ENCODE data around the gene GRID2. TPM values are rescaled to one million over a fixed set of nuclear protein-coding genes. Genes with fewer than 3 reads are reported as not detected.

GRID2 gene
- polyA plus RNA-seq, 1 donor (not counting 4 experiments of a cell fraction or from before 2014, with no cell fraction given), result not detected

GRCh38 chr4:92535599-92535998, 231.8 kb downstream of the GRID2 start:
- TF ChIP-seq, protein P1, sequence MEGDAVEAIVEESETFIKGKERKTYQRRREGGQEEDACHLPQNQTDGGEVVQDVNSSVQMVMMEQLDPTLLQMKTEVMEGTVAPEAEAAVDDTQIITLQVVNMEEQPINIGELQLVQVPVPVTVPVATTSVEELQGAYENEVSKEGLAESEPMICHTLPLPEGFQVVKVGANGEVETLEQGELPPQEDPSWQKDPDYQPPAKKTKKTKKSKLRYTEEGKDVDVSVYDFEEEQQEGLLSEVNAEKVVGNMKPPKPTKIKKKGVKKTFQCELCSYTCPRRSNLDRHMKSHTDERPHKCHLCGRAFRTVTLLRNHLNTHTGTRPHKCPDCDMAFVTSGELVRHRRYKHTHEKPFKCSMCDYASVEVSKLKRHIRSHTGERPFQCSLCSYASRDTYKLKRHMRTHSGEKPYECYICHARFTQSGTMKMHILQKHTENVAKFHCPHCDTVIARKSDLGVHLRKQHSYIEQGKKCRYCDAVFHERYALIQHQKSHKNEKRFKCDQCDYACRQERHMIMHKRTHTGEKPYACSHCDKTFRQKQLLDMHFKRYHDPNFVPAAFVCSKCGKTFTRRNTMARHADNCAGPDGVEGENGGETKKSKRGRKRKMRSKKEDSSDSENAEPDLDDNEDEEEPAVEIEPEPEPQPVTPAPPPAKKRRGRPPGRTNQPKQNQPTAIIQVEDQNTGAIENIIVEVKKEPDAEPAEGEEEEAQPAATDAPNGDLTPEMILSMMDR (optimal IDR thresholded peaks at IDR 0.05 in 1 of 3, IDR thresholded peaks at IDR 0.05 in 1 of 3, conservative IDR thresholded peaks at IDR 0.05 in 1 of 3; ENCODE audit: extremely low read depth in 1 of 3, insufficient read depth in 2 of 3, low read length in 3 of 3), result no peak
- TF ChIP-seq EZH2 (IDR thresholded peaks at IDR 0.05; ENCODE audit: low read length), result no peak
- no peak overlapping the region for H2AFZ ChIP-seq (ENCODE audit: control insufficient read depth, low read length)
- H3K9me1 ChIP-seq (ENCODE audit: control insufficient read depth, extremely low read depth, insufficient read depth, low read length), result no peaks in the 10 kb centered on the region
- no peaks in the 10 kb centered on the region for H3K36me3 ChIP-seq (ENCODE audit: control insufficient read depth in 2 of 2, extremely low read depth in 1 of 2, insufficient read depth in 2 of 2, low read length in 2 of 2)
- H3K27ac ChIP-seq (ENCODE audit: control insufficient read depth, insufficient read depth, low read length), result no peak overlapping the region
- no peaks in the 10 kb centered on the region for H3K79me2 ChIP-seq (ENCODE audit: control insufficient read depth, insufficient read depth, low read length)
- FAIRE-seq (no peak), DNase-seq (ENCODE audit: low read depth, low spot score) (no peak)
- dilution Hi-C loops (cut with MboI; ENCODE audit: extremely low pct_ligation_motif_present, low sequenced_read_pairs), result no loop called here
- H3K4me2 ChIP-seq (ENCODE audit: control insufficient read depth, extremely low read depth, insufficient read depth, low read depth, low read length), result no peak overlapping the region
- no peaks in the 10 kb centered on the region for H4K20me1 ChIP-seq (ENCODE audit: control insufficient read depth, extremely low read depth, insufficient read depth, low read length)
- H3K9me3 ChIP-seq (ENCODE audit: control insufficient read depth, low read depth, low read length), result no peaks in the 10 kb centered on the region
- H3K4me3 ChIP-seq (ENCODE audit: control insufficient read depth in 2 of 3, extremely low read depth in 1 of 3, insufficient read depth in 2 of 3, low read depth in 1 of 3, low read length in 3 of 3), result no peak overlapping the region
- no peak overlapping the region for H3K9ac ChIP-seq (ENCODE audit: control insufficient read depth, extremely low read depth, insufficient read depth, low read length)
- H3K4me1 ChIP-seq (ENCODE audit: control insufficient read depth, extremely low read depth, insufficient read depth, low read length), result no peaks in the 10 kb centered on the region
- H3K27me3 ChIP-seq (ENCODE audit: control insufficient read depth, extremely low read depth, insufficient read depth, low read length), result no peaks in the 10 kb centered on the region

DNA sequence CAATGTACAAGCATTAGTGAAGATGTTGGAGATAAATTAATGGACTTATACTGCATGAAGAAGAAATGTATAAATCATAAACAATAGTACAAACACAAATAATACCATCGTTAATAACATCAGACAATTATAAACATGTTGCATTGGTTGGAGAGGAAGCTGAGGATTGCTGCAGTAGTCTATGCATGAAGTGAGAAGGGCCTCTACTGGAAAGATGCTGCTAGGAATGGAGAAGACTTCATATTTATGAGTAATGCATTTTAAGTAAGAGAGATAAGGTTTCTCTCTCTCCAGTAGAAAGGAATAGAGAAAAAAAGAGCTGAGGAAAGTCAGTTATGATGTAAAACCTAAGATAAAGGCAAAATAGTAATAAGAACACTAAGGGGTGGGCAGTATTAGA, 247.8 kb downstream of the GRID2 start:
- no peak overlapping the region for H3K4me3 ChIP-seq (ENCODE audit: control insufficient read depth in 2 of 3, extremely low read depth in 1 of 3, insufficient read depth in 2 of 3, low read depth in 1 of 3, low read length in 3 of 3)
- no peaks in the 10 kb centered on the region for H3K4me1 ChIP-seq (ENCODE audit: control insufficient read depth, extremely low read depth, insufficient read depth, low read length)
- no peaks in the 10 kb centered on the region for H3K27me3 ChIP-seq (ENCODE audit: control insufficient read depth, extremely low read depth, insufficient read depth, low read length)
- no peaks in the 10 kb centered on the region for H3K9me1 ChIP-seq (ENCODE audit: control insufficient read depth, extremely low read depth, insufficient read depth, low read length)
- DNase-seq (ENCODE audit: low read depth, low spot score) (no peak), FAIRE-seq (no peak)
- H3K9me3 ChIP-seq (ENCODE audit: control insufficient read depth, low read depth, low read length), result no peaks in the 10 kb centered on the region
- dilution Hi-C loops (cut with MboI; ENCODE audit: extremely low pct_ligation_motif_present, low sequenced_read_pairs), result no loop called here
- no peaks in the 10 kb centered on the region for H3K36me3 ChIP-seq (ENCODE audit: control insufficient read depth in 2 of 2, extremely low read depth in 1 of 2, insufficient read depth in 2 of 2, low read length in 2 of 2)
- H3K9ac ChIP-seq (ENCODE audit: control insufficient read depth, extremely low read depth, insufficient read depth, low read length), result no peak overlapping the region
- no peak overlapping the region for H2AFZ ChIP-seq (ENCODE audit: control insufficient read depth, low read length)
- no peaks in the 10 kb centered on the region for H4K20me1 ChIP-seq (ENCODE audit: control insufficient read depth, extremely low read depth, insufficient read depth, low read length)
- TF ChIP-seq EZH2 (IDR thresholded peaks at IDR 0.05; ENCODE audit: low read length), result no peak
- TF ChIP-seq, protein P1 (optimal IDR thresholded peaks at IDR 0.05 in 1 of 3, IDR thresholded peaks at IDR 0.05 in 1 of 3, conservative IDR thresholded peaks at IDR 0.05 in 1 of 3; ENCODE audit: extremely low read depth in 1 of 3, insufficient read depth in 2 of 3, low read length in 3 of 3), result no peak
- H3K79me2 ChIP-seq (ENCODE audit: control insufficient read depth, insufficient read depth, low read length), result no peaks in the 10 kb centered on the region
- no peak overlapping the region for H3K4me2 ChIP-seq (ENCODE audit: control insufficient read depth, extremely low read depth, insufficient read depth, low read depth, low read length)
- no peak overlapping the region for H3K27ac ChIP-seq (ENCODE audit: control insufficient read depth, insufficient read depth, low read length)
